Measurements from ENCODE around the gene RGS10.

DNA sequence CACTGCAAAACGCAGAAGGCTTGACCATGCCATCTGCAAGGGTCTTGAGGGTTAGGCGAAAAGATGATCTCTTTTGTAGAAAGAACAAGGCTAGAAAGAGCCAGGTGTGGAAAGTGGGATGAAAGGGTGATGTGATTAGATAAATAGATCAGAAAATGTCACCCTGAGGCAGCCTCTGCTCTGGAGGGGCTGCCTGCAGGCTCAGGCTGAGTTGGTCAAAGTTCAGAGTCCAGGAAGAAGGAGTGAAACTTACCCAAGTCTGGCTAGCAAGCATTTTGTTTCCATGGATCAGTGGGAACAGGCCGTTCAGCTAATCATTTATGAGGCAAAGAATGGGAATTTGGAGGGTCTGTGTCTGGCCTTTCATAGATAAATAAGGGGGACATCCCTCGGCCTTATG, 79.7 kb downstream of the RGS10 start:
- TF ChIP-seq, protein P1, sequence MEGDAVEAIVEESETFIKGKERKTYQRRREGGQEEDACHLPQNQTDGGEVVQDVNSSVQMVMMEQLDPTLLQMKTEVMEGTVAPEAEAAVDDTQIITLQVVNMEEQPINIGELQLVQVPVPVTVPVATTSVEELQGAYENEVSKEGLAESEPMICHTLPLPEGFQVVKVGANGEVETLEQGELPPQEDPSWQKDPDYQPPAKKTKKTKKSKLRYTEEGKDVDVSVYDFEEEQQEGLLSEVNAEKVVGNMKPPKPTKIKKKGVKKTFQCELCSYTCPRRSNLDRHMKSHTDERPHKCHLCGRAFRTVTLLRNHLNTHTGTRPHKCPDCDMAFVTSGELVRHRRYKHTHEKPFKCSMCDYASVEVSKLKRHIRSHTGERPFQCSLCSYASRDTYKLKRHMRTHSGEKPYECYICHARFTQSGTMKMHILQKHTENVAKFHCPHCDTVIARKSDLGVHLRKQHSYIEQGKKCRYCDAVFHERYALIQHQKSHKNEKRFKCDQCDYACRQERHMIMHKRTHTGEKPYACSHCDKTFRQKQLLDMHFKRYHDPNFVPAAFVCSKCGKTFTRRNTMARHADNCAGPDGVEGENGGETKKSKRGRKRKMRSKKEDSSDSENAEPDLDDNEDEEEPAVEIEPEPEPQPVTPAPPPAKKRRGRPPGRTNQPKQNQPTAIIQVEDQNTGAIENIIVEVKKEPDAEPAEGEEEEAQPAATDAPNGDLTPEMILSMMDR (conservative IDR thresholded peaks at IDR 0.05), result no peak
- no peak for TF ChIP-seq EZH2 (IDR thresholded peaks at IDR 0.05; ENCODE audit: low read depth)
